ENCODE data around the gene PTGDS.

Gene PTGDS

DNA sequence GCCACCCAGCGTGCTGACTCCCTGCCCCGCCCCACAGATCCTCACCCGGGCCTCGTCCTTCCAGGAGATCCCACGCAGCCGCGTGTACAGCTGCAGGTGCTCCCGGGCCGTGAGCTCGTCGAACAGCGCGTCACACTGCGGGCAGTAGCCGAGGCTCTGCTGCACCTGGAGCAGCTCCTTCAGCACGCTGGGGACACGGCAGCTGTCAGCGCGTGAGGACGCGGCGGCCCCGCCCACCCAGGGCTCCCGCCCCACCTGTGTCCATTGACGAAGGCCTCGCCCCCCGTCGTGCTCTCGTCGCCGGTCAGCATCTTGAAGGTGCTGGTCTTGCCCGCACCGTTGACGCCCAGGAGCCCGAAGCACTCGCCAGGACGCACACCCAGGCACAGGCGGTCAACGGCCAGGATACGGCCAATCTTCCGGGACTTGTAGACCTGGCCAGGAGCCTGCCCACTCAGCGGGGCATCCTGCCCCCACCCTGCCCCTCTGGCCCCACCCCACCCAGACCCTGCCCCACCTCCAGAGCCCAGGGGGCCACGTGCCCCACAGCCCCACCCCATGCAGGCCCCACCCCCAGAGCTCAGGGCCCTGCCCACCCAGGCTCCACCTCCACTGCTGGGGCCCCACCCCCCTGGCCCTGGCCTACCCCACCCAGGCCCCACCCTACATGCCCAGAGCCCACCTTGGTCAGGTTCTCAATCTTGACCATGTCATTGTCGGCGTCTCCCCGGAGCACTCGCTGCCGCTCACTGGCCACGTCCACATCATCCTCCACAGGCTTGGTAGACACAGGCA is 32.8 kb downstream of the PTGDS start:
- POLR2A ChIA-PET = interaction anchor here (2.2 kb wide), 1 partner anchor 17 kb away, joined by 6 read pairs; no protein-coding TSS in a partner anchor
- TF ChIP-seq FOXK2 (IDR thresholded peaks at IDR 0.05) = no peak
- no peak for TF ChIP-seq L3MBTL2 (conservative IDR thresholded peaks at IDR 0.05)
- TF ChIP-seq SP1 (IDR thresholded peaks at IDR 0.05) = no peak
- TF ChIP-seq, protein P1, sequence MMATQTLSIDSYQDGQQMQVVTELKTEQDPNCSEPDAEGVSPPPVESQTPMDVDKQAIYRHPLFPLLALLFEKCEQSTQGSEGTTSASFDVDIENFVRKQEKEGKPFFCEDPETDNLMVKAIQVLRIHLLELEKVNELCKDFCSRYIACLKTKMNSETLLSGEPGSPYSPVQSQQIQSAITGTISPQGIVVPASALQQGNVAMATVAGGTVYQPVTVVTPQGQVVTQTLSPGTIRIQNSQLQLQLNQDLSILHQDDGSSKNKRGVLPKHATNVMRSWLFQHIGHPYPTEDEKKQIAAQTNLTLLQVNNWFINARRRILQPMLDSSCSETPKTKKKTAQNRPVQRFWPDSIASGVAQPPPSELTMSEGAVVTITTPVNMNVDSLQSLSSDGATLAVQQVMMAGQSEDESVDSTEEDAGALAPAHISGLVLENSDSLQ (IDR thresholded peaks at IDR 0.05) = no peak
- TF ChIP-seq LEF1 (IDR thresholded peaks at IDR 0.05; ENCODE audit: borderline replicate concordance) = no peak
- no peak for TF ChIP-seq ZNF384 (IDR thresholded peaks at IDR 0.05)
- TF ChIP-seq SUZ12 (IDR thresholded peaks at IDR 0.05) = no peak
- TF ChIP-seq TARDBP (IDR thresholded peaks at IDR 0.05) = no peak
- no peak for TF ChIP-seq NFRKB (IDR thresholded peaks at IDR 0.05)
- TF ChIP-seq FOXA1 (IDR thresholded peaks at IDR 0.05) = no peak
- no peak for TF ChIP-seq FOXM1 (IDR thresholded peaks at IDR 0.05; ENCODE audit: borderline replicate concordance)
- TF ChIP-seq ARNT (IDR thresholded peaks at IDR 0.05) = no peak
- no peak for TF ChIP-seq ELF4 (IDR thresholded peaks at IDR 0.05)
- CTCF ChIA-PET = no interaction called here
- no peak for DNase-seq (ENCODE audit: extremely low spot score)

DNA sequence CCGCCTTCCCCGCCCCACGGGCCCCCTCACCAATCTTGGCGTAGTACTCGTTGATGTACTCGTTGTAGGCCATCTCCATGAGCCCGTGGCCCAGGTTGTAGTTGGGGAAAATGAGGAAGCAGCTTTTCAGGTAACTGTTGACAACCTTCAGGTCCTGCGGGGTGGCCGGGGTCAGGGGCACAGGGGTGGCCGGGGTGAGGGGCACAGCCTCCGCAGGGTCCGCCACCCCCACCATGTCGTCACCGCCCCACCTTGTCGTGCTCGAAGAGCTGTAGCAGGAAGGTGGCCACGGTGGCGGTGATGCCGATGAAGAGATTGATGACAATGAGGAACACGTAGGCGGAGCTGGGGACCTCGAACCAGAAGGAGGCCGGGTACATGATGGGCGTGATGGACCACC is 33.9 kb downstream of the PTGDS start:
- TF ChIP-seq FOXA1 (IDR thresholded peaks at IDR 0.05) (no peak), ZNF384 (IDR thresholded peaks at IDR 0.05) (no peak), SP1 (IDR thresholded peaks at IDR 0.05) (no peak), HDGF (IDR thresholded peaks at IDR 0.05; ENCODE audit: borderline replicate concordance) (no peak), SUZ12 (IDR thresholded peaks at IDR 0.05) (no peak), NFRKB (IDR thresholded peaks at IDR 0.05) (no peak), CTBP1 (IDR thresholded peaks at IDR 0.05; ENCODE audit: borderline replicate concordance) (no peak), BHLHE40 (IDR thresholded peaks at IDR 0.05; ENCODE audit: borderline replicate concordance) (no peak), TARDBP (IDR thresholded peaks at IDR 0.05) (no peak), ELF4 (IDR thresholded peaks at IDR 0.05) (no peak), L3MBTL2 (conservative IDR thresholded peaks at IDR 0.05) (no peak), FOXK2 (IDR thresholded peaks at IDR 0.05) (no peak), LEF1 (IDR thresholded peaks at IDR 0.05; ENCODE audit: borderline replicate concordance) (no peak), FOXM1 (IDR thresholded peaks at IDR 0.05; ENCODE audit: borderline replicate concordance) (no peak), ARNT (IDR thresholded peaks at IDR 0.05) (no peak)
- TF ChIP-seq, protein P1 (IDR thresholded peaks at IDR 0.05) = no peak
- ChIA-PET CTCF (no interaction called here), POLR2A (interaction anchor here (2.2 kb wide), 1 partner anchor 18 kb away, joined by 6 read pairs; no protein-coding TSS in a partner anchor)
- DNase-seq (ENCODE audit: extremely low spot score) = no peak

DNA sequence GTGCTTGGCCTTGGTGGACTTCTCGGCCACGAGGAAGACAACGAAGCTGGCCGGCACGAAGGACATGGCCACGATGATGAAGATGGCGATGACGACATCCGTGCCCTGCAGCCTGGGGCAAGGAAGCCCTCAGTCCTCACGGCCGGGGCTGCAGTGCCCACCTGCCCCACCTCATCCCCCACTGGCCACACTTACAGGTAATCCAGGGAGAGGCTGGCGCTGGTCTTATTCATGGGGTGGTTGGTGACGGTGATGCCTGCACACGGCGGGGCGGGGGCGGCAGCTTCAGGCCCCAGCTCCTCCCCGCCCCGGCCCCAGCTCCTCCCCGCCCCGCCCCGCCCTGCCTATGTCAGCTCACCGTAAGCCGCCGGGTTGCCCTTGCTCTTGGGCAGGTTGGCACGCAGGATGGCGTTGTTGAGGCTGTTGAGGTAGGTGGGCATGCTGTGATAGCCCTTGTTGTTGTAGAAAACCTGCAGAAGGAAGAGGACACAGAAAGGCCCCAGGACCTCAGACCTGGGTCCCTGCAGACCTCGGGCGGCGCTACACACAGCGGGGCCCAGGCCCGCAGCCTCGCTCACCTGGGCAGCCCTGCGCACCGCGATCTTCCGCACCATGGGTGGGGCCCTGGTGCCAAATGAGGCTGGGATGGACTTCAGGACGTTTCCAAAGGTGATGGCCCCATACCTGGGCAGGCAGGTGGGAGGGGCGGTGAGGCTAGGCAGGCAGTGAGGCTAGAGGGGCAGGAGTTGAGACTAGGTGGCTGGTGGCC is 34.8 kb downstream of the PTGDS start:
- no peak for DNase-seq (ENCODE audit: extremely low spot score)
- POLR2A ChIA-PET = interaction anchor here (2.2 kb wide), 1 partner anchor 19 kb away, joined by 6 read pairs; no protein-coding TSS in a partner anchor
- CTCF ChIA-PET = no interaction called here
- no peak for TF ChIP-seq HDGF (IDR thresholded peaks at IDR 0.05; ENCODE audit: borderline replicate concordance)
- TF ChIP-seq FOXA1 (IDR thresholded peaks at IDR 0.05) = no peak
- no peak for TF ChIP-seq FOXM1 (IDR thresholded peaks at IDR 0.05; ENCODE audit: borderline replicate concordance)
- TF ChIP-seq ELF4 (IDR thresholded peaks at IDR 0.05) = no peak
- no peak for TF ChIP-seq TARDBP (IDR thresholded peaks at IDR 0.05)
- no peak for TF ChIP-seq SUZ12 (IDR thresholded peaks at IDR 0.05)
- no peak for TF ChIP-seq SP1 (IDR thresholded peaks at IDR 0.05)
- TF ChIP-seq ARNT (IDR thresholded peaks at IDR 0.05) = no peak

DNA sequence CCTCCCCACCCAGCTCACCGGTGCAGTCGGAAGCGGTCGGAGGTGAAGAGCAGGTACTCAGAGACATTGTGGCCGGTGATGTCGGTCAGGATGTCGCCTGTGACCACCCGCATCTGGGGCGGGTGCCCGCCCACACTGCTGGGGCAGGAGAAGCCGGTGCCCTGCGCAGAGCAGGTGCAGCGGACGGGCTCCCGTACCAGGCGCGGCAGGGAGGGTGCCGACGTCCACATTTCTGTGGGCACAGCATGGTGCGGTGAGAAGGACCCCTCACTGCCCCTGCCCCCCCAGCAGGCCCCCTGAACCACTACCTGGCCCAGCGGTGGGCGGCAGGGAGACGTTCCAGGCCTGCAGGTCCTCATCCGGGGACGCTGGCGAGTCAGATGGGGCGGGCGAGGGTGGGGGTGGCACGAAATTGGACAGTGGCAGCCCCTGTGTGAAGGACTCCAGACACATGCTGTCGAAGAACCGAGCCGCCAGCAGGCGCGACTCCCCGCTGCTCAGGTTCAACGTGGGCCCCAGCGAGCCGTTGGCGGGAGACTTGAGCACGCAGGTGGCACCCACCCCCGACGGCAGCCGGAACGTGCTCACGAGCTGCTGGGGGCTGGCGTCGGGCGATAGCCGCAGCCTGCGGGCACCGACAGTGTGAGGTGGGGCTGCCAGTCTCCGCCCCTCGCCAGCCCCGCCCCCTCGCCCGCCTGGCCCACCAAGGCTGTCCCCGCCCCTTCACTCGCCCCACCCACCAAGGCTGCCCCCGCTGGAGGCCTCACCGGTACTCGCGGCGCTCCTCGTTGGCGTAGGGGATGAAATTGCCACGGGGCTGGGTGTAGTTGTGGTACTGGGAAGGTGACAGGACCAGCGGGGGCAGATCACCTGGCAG is 35.6 kb downstream of the PTGDS start:
- POLR2A ChIA-PET = interaction anchor here (2.2 kb wide), 1 partner anchor 20 kb away, joined by 6 read pairs; no protein-coding TSS in a partner anchor
- CTCF ChIA-PET = no interaction called here
- no peak for TF ChIP-seq SP1 (IDR thresholded peaks at IDR 0.05)
- TF ChIP-seq NFRKB (IDR thresholded peaks at IDR 0.05) = no peak
- no peak for TF ChIP-seq TARDBP (IDR thresholded peaks at IDR 0.05)
- TF ChIP-seq FOXM1 (IDR thresholded peaks at IDR 0.05; ENCODE audit: borderline replicate concordance) = no peak
- TF ChIP-seq L3MBTL2 (conservative IDR thresholded peaks at IDR 0.05) = no peak
- TF ChIP-seq ELF4 (IDR thresholded peaks at IDR 0.05) = no peak
- TF ChIP-seq CTBP1 (IDR thresholded peaks at IDR 0.05; ENCODE audit: borderline replicate concordance) = no peak
- TF ChIP-seq ZNF384 (IDR thresholded peaks at IDR 0.05) = no peak
- no peak for TF ChIP-seq FOXK2 (IDR thresholded peaks at IDR 0.05)
- TF ChIP-seq BHLHE40 (IDR thresholded peaks at IDR 0.05; ENCODE audit: borderline replicate concordance) = no peak
- TF ChIP-seq, protein P1 (IDR thresholded peaks at IDR 0.05) = no peak
- no peak for TF ChIP-seq FOXA1 (IDR thresholded peaks at IDR 0.05)
- no peak for DNase-seq (ENCODE audit: extremely low spot score)

DNA sequence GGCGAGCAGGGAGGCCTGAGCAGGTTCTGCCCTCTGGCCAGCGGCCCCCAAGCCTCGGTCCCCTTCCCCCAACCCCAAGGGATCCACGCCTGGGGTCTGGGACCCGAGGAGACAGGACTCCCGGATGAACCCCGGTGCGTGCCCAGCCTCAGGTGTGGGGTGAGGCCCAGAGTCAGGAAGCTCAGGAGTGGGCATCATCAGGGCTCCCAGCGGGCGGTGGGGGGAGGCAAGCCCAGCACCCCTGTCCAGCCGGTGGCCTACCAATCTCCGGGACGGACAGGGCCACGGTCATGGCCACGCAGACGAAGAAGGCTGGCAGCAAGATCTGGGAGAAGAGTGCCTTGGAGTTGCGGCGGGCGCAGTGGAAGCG is 36.3 kb downstream of the PTGDS start:
- CTCF ChIA-PET = no interaction called here
- DNase-seq (ENCODE audit: extremely low spot score) = no peak
- POLR2A ChIA-PET = no interaction called here

More for the DNA sequence above, 36.3 kb downstream of the PTGDS start:
- no peak for TF ChIP-seq FOXA1 (IDR thresholded peaks at IDR 0.05)
- TF ChIP-seq SP1 (IDR thresholded peaks at IDR 0.05) = no peak
- no peak for TF ChIP-seq ARNT (IDR thresholded peaks at IDR 0.05)
- TF ChIP-seq, protein P1 (IDR thresholded peaks at IDR 0.05) = no peak
- TF ChIP-seq FOXK2 (IDR thresholded peaks at IDR 0.05) = no peak
- no peak for TF ChIP-seq NFRKB (IDR thresholded peaks at IDR 0.05)
- TF ChIP-seq CTBP1 (IDR thresholded peaks at IDR 0.05; ENCODE audit: borderline replicate concordance) = no peak
- no peak for TF ChIP-seq ZNF384 (IDR thresholded peaks at IDR 0.05)
- TF ChIP-seq HDGF (IDR thresholded peaks at IDR 0.05; ENCODE audit: borderline replicate concordance) = no peak
- no peak for TF ChIP-seq LEF1 (IDR thresholded peaks at IDR 0.05; ENCODE audit: borderline replicate concordance)
- TF ChIP-seq L3MBTL2 (conservative IDR thresholded peaks at IDR 0.05) = no peak
- TF ChIP-seq FOXM1 (IDR thresholded peaks at IDR 0.05; ENCODE audit: borderline replicate concordance) = no peak
- TF ChIP-seq TARDBP (IDR thresholded peaks at IDR 0.05) = no peak
- no peak for TF ChIP-seq BHLHE40 (IDR thresholded peaks at IDR 0.05; ENCODE audit: borderline replicate concordance)
- TF ChIP-seq SUZ12 (IDR thresholded peaks at IDR 0.05) = no peak
- no peak for TF ChIP-seq ELF4 (IDR thresholded peaks at IDR 0.05)
